Activated CD4-positive, CD25-positive, alpha-beta regulatory T cell treated with anti-CD3 and anti-CD28 coated beads, Interleukin-2, amount 50 U/mL, for 16 hours (primary cell): Measurements from ENCODE around the gene SYT9.
"Not testable (repeated sequence)": the region's sequence is repeated elsewhere in the genome, so short reads cannot be mapped to it uniquely, and the experiment has no call there.

Experiments used
- DNase-seq: peaks from one replicate; pipeline ENCODE4 v3.0.0-alpha.2; 2020; ENCODE audit warnings: low read depth, low spot score

Gene SYT9

DNA sequence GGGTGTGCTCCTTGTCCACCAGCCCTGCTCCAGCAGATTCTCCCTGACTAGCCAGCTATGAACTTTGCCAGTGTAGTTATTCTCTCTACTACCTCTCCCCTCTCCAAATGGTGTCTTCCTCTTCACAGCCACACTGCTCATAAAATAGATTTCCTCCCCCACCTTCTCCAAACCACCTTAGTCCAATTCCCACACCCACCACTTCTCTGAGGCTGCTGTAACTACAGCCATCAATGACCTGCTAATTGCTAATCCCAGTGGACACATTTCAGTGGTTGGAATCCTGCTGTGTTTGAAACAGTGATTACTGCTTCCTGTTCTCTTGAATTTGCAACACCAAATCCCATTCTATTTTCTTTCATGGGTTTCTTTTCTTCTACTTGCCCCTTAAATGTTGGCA lies 23.4 kb downstream of the SYT9 start:
- DNase-seq = no peak

DNA sequence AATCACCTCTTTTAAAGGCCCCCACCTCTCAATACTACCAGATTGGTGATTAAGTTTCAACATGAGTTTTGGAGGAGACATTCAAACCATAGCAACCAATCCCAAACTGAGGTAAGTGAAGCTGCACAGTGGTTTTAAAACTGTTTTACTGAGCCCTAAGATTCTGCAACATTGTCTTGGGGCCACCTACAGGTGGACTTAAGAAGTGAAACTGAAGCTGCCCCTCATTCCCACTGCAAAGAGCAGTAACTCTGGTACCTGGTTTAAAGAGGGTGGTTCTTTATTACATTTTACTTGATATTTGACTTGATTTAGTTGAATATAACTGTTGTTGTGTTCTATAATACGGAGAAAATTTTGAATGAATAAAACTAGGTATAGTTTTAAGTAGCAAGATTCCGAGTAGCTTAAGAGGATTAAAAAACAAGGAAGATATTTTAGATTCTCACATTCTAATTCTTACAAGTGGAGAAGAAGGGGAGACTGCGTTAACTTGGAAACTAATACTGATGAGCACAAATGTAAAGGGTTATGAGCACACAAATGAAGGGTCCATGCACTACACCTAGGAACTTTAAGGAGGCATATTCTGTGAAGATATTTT lies 26.7 kb downstream of the SYT9 start:
- DNase-seq = no peak

DNA sequence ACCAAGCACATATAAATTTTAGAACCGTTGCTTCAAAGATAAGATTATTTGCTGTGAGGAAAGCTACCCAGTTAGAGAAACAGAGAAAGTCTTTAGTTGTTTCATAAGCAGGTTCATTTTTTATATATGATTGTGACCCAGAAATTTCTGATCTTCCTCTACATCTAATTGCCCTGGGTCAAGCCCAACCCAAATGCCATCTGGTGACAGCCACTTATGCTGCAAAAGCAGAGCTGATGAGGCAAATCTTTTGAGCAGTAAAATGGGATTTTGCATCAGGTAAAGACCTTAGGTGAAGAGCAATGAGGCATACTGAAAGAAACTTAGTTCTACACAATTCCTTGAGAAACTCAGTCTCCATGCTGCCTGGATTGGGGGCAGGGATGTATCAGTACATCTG lies 28.0 kb downstream of the SYT9 start:
- no peak for DNase-seq

DNA sequence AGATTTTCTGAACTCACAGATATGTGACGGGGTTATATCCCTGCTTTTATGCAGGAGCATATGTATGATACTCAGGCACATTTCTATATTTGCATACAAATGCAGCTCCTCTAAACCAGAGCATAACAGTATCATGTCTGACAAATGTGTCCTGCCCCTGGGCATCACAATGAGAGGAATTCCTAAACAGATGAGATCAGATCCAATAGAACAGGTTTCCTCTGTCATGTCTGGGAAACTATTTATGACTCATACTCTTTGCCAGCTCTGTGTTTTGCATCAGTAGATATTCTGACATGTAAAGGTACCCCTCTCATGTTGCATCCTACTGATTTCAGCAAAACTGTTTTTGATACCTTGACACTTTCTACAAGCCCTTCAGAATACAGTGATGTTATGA lies 29.4 kb downstream of the SYT9 start:
- DNase-seq = no peak

DNA sequence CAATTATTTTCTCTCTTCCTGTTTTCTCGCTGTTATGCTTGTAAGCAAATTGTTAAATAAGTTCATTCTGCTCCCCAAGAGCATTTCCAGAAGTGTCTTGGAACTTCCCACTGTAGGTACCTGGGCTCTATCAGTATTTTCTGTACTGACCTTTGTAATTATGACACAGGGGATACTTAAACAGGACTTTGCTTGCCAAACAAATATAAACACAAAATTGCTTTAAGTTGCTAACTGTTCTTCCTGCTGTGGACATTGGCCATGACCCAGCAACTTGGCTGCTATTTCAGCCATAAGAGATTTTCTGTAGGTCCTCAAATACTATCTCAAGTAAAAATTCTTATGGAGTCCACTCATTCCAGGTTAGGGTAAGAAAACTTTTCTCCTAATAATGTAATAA lies 30.1 kb downstream of the SYT9 start:
- no peak for DNase-seq

DNA sequence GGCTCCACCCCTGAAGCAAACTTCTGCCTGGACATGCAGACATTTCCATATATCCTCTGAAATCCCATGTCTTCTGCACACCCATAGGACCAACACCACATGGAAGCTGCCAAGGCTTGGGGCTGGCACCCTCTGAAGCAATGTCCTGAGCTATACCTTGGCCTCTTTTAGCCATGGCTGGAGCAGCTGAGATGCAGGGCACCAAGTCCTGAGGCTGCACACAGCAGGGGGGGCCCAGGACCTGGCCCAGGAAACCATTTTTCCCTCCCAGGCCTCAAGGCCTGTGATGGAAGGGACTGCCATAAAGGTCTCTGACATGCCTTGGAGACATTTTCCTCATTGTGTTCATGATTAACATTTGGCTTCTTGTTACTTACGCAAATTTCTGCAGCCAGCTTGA lies 34.5 kb downstream of the SYT9 start:
- DNase-seq = no peak

DNA sequence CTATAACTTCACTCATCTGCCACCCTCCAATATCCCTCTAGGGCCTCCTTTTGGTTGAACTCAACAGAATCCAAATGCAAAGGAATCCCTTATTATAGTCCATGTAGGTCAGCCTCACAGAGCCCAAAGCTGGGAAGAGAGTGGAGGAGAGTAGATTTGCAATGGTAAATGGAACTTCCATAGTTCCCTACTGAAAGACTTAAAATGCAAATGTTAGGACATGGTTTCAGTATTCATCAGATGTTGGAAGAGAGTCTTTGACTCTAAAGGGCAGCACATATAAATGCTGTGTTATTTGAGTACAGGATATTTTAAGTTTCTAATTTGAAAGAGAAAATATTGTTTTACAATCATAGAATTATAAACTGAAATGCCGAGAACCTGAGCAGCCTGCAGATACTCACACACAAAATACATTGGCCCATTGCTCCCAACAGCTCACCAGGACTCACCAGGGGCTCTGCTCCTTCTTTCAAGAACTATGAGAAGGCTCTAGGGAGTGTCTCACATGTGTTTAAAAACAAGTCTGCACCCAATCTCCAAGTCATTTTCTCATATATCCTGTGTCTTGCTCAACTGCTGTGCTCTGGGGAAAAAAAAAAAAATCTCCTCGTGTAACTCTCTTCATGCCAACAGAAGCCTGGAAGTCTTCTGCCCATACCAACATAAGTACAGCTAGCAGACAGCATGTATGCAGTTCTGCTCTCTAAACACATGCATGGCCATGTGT lies 39.6 kb downstream of the SYT9 start:
- DNase-seq = no peak

DNA sequence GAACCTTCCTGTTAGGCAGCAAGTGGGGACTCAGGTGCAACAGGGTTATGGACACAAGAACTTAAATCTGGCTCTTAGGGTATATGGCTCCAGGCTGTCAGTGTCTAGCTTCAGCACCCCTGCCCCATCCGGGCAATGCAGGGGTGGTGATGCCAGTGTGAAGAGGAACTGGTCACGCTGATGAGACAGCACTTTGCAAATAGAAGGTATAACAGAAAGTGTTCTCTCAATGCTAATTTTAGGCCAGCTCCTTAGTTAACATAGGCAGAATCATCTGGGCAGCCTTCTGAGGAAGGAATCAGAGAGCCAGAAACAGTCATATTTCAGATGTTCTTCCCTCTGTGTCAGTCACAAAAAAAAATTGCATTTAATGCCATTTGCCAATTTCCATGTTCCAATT lies 41.2 kb downstream of the SYT9 start:
- DNase-seq = no peak

DNA sequence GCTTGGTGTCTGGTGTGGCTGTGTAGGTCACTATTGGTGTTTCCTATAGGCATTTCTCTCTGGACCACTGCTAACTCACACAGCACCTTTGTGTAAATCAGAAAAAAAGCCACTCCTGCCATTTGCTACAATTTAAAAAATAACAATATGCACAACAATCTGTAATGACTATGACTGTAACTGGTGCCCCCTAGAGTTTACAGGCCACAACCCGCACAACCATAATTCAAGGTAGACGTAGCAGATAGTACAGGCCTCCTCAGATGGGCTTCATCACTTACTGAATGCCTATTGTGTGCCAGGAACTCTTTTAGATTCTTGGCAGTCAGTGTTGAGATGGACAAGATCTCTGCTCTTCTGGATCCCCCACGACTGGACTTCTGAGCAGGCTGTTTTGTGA lies 47.7 kb downstream of the SYT9 start:
- DNase-seq = no peak

DNA sequence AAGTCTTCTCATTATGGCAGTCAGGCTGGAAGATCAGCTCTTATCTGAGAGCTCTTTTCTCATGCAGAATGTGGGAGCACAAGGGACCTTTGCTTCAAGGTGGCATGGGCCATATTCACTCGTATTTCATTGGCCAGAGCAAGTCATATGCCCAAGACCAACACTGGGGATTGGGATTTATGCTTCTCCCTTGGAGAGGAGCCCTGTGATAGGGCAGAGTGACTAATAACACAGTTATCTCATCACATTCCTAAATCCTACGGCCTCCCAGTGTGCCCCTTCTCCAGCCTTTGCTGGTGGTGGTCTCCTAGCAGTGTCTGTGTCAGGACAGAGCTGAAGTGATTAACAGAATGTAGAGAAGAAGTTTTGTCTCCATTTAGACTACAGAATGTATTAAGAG lies 48.6 kb downstream of the SYT9 start:
- no peak for DNase-seq

DNA sequence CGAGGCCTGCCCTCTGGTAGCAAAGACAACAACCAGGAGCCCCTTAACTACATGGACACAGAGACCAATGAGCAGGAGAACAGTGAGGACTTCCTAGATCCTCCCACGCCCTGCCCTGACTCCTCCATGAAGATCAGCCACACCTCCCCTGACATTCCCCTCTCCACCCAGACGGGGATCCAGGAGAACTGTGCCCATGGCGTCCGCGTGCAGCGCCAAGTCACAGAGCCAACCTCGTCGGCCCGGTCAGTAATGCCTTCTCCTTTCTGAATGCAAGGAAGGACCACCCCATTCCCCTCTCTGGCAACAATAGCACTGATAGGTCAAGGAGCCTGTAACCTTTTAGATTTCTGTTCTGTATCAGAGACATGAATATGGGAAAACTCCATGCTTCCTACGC lies 51.4 kb downstream of the SYT9 start:
- DNase-seq = no peak

DNA sequence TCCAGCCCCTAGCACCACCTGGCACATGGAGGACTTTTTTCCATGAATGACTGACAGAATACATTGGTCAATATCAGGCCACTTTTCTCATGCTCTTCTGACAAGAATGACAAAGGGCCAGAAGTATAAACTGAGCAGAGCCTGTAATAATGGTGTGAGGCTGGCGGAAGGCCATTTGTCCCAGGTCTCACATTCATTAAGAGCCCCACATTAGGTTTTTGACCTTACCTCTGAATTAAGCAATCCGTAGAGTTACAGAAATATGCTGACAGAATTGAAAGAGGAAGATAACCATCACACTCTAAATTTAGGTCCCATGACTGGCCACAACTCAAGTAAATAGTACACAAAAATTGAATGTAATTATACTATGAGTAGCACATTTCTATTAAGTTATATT lies 55.2 kb downstream of the SYT9 start:
- DNase-seq = no peak

DNA sequence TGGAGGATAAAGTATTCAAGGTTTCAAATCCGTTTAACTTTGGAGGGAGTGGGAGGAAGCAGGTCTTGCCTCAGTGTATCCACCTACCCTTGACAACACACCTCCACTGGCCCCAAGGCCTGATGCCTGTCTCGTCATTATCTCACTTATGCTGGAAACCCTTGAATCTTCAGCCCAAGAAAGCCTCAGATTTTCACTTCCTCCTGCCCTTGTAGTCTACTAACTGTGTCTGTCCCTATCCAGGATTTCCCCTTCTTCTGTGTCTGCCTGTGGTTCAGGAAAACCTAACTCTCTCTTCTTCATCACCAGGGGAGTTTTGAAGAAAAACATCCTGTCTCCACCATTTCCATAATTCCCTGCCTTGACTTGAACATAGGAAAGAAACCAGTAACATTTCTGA lies 56.1 kb downstream of the SYT9 start:
- no peak for DNase-seq

DNA sequence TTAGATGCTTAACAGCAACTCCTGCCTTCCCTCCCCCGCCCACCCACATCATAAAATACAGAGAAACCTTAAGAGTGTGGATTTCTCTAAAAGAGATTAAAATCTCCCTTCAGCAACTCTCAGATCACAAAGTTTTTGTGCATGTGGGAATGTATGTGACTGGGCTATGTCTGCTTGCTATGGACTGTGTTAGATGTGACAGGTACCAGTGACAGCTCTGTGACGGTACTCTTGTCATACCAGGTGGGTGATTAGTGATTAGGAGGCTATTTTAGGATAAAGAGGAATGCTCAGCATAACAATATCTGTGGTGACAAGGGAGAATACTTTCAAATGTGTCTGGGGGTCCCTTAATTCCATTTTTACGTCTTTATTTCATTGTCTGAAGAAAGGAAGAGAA lies 60.2 kb downstream of the SYT9 start:
- DNase-seq = no peak

DNA sequence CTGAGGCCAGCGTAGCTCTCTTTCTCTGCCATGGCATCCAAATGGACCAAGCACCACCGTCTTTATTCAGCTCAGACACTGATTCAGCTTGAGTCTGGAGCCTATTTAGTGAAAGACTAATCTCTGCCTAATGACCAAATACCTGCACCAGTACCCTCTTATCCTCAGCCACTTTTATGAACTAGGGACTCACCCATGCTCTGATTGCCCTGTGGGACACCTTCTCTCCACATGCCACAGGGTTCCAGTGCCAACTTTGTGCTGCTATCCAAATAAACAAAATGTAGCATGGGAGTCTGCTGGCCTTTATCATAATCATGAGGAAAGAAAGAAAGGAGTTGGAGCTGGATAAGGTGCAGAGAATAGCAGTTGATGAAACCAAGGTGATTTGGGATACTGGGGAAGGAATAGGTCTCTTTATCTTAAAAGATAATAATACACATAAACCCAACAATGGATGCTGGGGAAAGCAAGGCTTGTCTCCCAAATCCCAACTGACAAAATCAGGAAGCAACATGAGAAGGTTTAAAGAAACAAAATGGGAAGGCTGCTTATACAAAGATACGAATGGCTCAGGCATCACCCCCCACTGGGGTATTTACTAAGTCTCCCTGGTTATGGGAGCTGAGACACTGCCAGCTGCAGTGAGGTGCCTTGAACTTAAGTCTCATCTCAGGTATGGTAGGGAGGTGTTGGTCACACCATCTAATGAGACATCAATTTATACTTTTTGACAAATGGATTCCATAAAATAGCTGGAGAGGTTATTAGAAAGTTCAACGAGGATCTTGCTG lies 63.3 kb downstream of the SYT9 start:
- no peak for DNase-seq

DNA sequence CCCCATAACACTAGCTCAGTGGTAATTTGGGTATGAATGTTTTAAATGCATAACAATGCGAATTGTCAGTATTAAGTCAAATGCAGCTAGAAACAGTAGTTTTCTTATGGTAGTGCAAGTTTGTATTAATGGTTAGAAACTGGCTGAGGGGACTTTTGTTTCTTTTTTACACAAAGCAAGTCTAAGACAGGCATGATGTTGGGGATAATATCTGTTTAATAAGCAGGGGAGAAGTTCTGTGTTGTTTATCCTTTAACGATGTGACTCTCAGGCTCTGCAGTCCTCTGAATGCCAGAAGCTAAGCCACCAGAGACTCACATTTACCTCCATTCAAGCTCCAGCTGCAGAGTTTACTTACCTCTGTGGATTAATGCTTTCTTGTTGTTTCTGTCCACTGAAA lies 67.8 kb downstream of the SYT9 start:
- DNase-seq = no peak

DNA sequence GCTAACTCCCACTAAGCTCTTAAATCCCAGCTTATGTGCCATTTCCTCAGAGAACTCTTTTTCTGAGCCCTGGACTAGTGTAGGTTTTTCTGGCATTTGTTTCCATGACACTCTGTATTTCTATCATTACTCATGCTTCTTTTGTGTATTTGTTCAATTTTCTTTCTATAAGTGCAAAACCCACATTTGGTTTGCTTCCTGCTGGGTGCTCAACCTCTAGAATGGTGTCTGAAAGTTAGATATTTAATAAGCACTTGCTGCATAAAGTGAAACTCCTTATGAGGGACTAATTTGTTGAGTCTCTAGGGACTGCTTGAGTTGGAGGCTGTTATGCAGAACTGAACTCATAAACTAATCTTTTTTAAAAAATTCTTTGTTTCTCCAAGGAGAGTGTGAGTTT lies 68.6 kb downstream of the SYT9 start:
- no peak for DNase-seq

DNA sequence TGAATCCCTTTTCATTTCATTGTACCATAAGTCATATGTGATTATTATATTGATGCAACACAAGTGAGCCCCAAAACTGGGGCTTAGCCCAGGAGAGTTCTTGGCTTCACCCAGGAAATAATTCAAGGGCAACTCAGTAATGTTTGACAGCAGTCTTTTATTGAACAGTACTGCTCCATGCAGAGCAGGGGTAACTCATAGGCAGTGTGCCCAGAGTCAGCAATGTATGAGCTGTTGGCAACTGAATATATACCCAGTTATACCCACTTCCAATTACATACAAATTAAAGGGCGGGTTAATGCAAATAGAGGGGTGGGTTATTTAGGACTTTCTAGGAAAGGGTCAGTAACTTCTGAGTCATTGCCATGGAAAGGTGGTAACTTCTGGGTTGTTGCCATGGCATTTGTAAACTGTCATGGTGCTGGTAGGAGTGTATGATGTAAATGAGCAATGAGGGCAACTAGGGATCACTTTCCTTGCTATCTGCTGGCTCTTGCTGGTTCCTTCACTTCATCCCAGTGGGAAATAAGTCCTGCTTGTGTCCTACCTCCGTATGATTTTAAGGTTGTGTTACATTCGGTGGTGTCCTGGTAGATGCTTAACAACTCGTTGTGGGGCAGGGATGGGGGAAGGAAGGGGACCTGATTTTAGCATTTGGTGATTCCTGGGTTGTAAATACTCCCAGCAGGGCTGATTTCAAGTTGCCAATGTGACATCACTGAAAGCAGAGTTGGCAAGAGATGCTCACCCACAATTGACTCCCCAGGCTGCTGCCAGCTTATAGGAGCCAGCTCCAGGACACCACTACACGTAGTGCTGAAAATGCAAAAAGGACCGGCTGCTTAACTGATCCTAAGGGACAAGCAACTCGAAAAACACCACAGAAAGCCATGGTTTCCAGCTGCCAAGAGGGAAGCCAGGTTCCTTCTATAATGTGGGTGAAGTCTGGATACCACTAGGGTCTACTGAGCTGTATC lies 70.1 kb downstream of the SYT9 start:
- no peak for DNase-seq

DNA sequence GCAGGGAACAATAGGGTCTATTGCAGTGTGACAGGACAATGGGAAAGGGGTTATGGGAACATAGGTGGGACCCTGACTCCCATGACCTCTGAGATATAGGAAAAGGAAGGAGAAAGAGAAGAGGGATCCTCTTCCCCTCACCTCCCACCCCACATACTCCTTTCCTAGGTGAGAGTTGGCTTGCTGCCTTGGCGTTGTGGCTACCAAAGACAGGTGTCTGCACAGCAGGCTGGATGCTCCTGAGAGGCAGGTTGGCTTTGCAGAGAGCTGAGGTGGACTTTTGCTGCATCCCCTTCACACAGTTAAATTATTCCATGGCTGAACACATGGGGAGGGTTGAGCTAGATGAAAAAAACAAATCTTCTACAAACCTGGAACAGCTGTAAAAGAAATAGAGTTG lies 80.7 kb downstream of the SYT9 start:
- DNase-seq = no peak

DNA sequence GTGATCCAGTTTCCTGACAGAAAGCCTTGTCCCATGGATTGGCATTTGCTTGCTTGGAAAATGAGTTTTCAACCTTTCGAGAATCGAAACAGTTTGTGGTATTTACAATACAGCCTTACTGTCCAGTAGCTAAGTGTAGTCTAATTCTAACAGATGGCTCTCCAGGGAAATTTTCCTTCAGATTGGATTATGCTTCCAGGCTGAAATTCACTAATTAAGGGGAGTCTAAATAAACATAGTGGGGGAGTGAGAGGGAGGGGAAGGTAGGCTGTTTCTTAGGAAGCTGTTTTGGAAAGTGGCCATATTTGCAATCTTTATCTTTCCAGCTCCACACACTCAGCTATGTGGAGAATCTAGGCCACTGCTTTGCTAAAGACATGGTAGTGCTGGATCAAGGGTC lies 81.3 kb downstream of the SYT9 start:
- no peak for DNase-seq

DNA sequence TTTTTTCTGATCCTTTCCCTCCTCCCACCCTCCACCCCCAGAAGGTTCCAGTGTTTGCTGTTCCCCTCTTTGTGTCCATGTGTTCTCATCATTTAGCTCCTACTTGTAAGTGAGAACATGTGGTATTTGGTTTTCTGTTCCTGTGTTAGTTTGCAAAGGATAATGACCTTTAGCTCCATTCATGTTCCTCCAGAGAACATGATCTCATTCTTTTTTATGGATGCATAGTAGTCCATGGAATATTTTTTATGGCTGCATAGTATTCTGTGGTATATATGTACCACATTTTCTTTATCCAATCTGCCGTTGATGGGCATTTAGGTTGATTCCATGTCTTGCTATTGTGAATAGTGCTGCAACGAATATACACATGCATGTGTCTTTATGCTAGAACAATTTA lies 83.7 kb downstream of the SYT9 start:
- not testable (repeated sequence) for DNase-seq

DNA sequence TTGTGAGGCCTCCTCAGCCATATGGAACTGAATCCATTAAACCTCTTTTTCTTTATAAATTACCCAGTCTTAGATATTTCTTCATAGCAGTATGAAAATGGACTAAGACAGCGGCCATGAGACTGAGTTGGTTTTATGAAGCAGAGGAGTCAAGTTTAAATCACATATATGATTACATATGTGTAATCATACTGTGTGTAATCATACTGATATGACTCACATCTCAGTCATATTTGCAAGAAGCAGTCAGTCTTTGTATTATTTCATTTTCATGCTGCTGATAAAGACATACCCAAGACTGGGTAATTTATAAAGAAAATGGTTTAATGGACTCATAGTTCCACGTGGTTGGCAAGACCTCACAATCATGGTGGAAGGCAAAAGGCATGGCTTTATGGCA lies 89.8 kb downstream of the SYT9 start:
- DNase-seq = no peak
